DMS 273 (cell line): ENCODE data around the gene CAMK4.

Experiments used
- DNase-seq: peaks from one replicate; lab custom pipeline; 2025; ENCODE audit not compliant: unreplicated experiment; lab: John Stamatoyannopoulos, UW

CAMK4 gene

DNA sequence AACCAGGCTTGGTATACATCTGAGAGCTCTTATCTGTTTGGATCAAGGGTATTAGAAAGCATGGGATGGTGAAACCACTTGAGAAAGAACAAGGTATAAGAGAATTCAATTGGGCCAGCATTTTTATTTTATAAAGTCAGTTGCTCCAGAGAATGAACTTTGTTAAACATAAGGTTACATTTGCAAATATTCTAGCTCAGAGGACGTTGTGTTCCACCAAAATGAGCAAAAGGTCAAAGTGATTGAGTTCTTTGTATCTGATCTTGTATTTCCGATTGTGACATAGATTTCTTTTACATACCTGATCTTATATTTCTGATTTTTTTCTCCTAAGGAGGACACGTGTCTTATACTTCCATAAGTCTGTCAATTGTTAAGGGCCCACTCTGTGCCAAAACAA lies 296.7 kb downstream of the CAMK4 start:
- DNase-seq, result no peak

DNA sequence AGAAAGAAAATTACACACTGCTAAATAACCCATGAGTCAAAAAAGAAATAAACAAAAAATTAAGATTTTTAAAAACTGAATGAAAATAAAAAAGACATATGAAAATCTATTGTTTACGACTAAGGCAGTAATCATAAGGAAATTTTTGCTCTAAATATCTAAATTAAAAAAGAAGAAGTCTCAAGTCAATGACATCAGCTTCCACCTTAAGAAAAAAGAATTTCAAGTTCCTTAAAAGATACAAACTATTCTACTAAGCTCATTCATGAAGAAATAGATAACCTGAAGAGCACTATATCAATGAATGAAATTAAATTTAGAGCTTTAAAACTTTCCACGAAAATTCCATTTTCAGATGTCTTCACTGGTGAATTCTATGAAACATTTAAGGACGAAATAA lies 303.9 kb downstream of the CAMK4 start:
- DNase-seq, result no peak

DNA sequence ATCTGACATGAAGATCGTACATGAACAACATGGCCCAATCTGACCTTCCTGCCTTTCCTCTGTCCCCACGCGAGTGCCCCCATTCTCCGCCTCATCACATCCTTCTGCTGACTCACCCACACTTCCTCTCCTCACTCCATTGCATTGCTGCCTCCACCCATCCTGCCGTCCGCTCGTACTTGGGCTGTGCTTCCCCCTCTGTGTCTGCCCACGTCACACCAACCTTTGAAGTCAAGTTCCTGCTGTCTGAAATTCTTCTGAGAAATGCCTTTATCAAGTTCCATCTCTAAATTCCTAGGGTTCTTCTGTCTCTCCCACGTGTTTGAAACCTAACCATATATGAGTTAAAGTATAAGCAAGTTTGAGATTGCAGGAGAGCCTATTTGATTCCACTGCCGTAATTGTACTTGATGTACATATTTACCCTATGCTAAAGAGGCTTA lies 306.1 kb downstream of the CAMK4 start:
- DNase-seq, result no peak

DNA sequence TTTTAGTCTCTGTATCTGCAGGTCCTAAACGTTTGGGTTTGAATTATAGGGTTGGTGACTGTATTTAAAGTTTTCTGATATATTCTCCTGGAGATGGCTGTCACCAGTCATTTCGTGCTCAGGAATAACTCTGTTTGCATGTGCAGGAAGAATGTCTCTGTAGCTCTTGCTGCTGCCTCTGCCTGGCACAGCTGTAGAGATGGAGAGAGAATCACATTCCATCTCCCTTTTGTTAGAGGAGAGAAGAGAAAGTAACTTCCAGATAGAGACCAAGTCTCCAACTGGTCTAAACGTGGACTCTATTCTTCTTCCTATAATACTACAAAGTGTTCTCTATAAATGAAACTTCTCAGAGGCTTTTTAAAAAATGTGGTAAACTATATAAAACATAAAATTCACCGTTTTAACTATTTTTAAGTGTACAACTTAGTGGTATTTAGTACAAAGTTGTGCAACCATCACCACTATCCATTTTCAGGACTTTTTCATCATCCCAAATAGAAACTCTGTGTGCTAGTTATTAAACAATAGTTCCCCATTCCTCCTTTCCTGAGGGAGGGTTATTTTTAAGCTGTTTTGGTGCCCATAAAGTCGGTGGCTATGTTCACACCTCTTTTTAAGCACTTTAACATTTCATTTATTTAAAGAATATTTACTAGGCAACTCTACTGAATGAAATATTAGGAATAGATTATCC lies 308.9 kb downstream of the CAMK4 start:
- DNase-seq, result no peak

DNA sequence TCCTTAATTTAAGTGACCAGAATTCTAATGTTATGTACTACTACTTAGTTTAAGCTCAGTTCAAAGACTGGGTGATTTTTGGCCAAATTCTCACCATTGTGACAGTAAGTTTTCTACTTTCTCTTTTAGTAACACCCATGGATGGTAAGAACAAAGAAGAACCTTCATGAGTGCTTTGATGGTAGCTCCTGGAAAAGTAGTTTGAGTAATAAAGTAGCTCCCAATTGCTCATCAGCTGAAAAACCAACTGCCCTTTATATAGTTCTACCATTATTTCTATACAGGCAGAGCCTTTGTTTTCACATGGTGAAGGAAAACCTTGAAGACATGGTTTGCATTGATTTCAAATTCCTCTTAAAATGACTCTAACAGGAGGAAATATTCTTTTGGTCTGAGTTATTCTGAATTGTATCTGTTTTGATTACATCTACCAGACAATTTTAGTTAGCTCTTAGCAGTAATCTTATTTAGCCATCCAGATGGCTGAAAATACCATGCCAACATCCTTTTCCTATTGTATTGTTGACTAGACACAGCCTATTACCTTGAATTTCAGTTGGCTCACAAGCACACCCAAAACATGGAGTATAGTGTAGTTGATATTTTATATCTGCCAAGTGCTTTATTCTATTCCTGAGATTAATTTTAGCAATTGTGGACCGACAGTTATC lies 311.8 kb downstream of the CAMK4 start:
- DNase-seq, result no peak

DNA sequence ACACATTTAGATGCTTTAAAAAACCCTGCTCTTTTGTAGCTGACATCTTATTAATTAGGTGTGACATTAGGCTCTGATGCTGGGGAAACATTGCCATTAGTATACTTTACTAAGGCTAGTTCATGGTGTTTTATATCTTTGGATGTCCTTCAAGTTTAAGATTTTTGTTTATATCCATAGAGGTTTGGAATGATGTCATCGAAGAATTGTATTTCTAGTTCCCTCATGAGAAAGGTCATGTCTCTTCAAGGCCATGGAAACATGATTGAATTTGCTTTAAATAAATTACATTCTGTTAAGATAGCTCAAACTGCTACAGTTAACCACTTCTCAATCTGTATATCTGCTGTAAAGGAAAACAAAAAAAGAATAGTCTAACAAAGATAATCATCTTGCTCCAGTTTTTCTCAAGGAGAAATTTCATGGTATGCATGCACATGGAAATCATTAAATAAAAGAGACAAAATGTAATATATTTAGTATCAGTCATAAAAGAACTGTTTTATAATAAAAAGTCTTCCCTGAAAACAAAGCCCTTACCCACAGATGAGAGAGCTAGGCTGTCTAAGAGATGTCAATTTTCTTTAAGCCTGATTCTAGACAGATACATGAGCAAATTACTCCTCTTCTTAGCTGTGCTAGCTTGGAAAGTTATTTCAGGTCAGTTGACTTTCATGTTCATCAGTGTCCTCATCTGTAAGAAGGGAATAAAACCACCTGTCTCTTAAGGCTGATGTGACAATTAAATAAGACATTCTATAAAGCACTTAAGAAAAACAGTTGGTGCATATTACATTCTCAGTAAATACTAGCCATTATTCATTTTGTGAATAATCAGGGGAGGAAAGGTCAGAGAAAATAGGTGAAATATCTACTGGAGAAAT lies 313.2 kb downstream of the CAMK4 start:
- DNase-seq, result no peak
